Choroid plexus epithelial cell (primary cell): ENCODE data around the gene CD300A.

ENCODE experiments used
- DNase-seq: peaks from one replicate; pipeline ENCODE4 v3.0.0-alpha.2; 2010; ENCODE audit warnings: low read depth
- H3K4me3 ChIP-seq: 2 replicates; pipeline ENCODE4 v1.5.1; 2011; ENCODE audit warnings: low read depth, mild to moderate bottlenecking, control low read depth, low read length, moderate library complexity
- TF ChIP-seq, protein P1 (sequence below): conservative IDR thresholded peaks from 2 replicates; pipeline ENCODE4 v1.5.1; 2011; ENCODE audit warnings: low read depth, mild to moderate bottlenecking, control low read depth, inconsistent platforms, low read length, moderate library complexity

The CD300A gene

DNA sequence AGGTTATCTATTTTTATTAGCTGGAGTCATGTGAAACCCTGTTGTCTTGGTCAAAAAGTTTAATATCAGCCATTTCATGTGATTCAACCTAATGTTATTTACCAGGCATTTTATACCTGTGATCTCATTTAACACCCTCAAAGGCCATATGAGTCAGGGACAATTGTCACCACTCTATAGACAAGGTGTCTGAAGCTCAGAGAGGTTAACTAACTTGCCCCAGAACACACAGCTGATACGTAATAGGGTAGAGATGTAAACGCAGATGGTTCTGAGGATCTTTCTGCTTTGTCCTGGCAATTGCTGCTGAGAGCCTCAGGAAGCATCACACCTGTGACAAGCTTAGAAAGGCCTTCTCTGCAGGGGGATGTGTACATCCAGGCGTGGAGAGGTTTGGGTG is 4.9 kb downstream of the CD300A start:
- H3K4me3 ChIP-seq, result no peak overlapping the region
- TF ChIP-seq, protein P1, sequence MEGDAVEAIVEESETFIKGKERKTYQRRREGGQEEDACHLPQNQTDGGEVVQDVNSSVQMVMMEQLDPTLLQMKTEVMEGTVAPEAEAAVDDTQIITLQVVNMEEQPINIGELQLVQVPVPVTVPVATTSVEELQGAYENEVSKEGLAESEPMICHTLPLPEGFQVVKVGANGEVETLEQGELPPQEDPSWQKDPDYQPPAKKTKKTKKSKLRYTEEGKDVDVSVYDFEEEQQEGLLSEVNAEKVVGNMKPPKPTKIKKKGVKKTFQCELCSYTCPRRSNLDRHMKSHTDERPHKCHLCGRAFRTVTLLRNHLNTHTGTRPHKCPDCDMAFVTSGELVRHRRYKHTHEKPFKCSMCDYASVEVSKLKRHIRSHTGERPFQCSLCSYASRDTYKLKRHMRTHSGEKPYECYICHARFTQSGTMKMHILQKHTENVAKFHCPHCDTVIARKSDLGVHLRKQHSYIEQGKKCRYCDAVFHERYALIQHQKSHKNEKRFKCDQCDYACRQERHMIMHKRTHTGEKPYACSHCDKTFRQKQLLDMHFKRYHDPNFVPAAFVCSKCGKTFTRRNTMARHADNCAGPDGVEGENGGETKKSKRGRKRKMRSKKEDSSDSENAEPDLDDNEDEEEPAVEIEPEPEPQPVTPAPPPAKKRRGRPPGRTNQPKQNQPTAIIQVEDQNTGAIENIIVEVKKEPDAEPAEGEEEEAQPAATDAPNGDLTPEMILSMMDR, result no peak
- DNase-seq, result no peak

DNA sequence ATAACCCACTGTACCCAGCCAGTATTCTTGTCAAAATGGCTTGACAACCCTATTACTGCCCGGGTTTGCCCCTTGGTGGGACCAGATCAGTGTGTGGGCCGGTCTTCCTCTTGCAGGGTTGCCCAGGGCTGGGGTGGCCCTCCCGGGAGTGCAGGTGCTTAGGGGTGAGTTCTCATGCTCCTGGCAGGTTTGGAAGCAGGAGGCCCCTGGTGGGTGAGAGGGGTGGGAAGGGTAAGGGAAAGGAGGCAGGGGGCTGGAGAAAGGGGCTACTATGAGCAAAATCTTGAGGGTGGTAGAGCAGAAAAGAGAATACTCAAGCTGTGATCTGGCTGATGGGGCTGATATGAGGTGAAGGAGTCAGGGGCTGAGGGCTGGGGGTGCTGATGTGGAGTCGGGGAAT is 6.5 kb downstream of the CD300A start:
- TF ChIP-seq, protein P1, result no peak
- H3K4me3 ChIP-seq, result no peak overlapping the region
- no peak for DNase-seq

DNA sequence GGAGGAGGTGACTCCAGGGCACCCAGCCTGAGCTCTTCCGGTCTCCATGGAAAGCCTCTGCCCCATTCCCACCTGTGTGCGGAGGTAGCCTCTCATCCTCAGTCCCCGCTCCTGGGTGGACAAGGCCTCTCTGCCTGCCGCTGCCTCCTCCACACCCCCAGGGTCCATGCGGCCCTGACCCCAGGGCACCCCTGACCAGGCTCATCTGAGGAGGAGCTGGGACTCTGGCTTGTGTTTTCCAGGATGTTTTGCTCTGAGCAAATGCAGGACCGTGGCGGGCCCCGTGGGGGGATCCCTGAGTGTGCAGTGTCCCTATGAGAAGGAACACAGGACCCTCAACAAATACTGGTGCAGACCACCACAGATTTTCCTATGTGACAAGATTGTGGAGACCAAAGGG is 6.9 kb downstream of the CD300A start:
- no peak for DNase-seq
- H3K4me3 ChIP-seq, result no peak overlapping the region
- TF ChIP-seq, protein P1, result no peak

DNA sequence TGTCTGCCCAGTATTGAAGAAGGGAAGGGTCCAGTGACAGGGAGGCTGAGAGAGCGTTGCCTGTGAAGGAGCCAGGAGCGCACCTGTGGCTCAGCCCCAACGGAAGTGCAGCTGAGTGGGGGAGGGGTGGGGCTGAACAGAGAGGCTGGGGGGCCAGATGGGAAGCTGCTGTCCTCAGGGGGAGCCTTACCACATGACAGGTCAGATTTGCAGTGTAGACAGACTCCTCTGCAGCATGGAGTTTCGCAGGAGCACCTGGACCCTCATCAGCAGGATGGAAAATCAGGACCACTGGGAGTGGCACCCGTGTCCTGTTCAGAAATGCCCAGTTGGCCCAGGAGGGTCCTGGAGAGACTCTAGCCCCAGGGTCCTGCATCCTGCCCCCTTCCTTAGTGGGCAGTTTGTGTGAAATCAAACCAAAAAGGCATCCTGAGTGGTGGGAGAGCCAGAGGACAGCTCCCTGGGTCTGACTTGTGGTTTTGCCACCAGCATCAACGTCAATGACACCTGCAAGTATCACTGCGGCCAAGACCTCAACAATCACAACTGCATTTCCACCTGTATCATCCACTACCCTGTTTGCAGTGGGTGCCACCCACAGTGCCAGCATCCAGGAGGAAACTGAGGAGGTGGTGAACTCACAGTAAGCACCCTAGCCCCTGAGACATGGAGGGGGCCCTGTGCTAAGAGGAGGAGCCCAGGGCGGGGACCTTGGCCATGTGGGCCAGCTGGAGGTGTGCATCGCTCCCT is 7.8 kb downstream of the CD300A start:
- TF ChIP-seq, protein P1, result no peak
- DNase-seq, result no peak
- H3K4me3 ChIP-seq, result no peak overlapping the region

DNA sequence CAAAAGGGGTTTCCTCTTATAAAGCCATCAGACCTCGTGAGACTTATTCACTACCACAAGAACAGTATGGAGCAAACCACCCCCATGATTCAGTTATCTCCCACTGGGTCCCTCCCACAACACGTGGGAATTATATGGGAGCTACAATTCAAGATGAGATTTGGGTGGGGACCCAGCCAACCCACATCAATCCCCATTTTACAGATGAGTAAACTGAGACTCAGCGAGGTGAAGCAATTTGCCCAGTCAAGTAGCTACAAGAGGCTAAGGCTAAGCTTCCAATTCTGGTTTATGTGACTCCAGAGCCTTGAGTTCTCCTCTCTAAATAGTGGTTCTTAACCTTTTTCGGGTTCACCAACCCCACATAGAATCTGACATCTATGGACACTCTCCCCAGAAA is 8.8 kb downstream of the CD300A start:
- no peak overlapping the region for H3K4me3 ChIP-seq
- DNase-seq, result no peak
- TF ChIP-seq, protein P1, result no peak

DNA sequence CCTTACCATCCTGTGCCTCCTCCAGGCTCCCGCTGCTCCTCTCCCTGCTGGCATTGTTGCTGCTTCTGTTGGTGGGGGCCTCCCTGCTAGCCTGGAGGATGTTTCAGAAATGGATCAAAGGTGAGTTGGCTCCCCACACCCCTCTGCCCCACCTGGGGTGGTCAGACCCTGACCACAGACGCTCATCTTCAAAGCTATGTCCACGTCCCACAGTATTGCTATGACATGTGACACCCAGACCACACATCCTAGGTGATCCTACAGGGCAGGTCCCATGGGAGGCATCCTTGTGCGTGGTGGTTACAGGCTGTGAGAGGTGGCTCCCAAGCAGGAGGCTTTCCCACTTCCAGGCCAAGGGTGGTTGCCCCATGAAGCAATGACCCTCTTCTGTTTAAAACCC is 11.0 kb downstream of the CD300A start:
- DNase-seq, result no peak
- H3K4me3 ChIP-seq, result no peak overlapping the region
- TF ChIP-seq, protein P1, result no peak
